ENCODE results near the gene RBMS3. TPM values are rescaled to one million over a fixed set of nuclear protein-coding genes. Genes with fewer than 3 reads are reported as not detected.

RBMS3 gene
- total RNA-seq, 1 experiment from 2014 or later: 0.42 TPM

DNA sequence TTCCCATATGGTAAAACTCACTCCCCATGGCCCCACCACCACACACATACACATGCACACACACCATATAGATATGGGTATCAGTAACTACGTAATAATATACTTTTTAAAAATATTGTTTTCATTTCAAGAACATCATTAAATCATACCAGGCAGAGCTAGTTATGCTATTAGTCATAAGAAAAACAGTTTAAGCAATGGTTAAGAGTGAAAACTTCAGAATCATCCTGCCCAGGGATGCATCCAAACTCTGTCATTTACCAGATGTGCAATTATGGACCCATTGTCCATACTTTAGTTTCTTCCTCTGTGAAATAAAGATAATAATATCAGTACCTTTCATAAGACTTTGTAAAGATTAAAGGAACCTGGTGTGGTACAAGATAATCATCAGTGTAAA is 608.3 kb downstream of the RBMS3 start:
- Histone ChIP-seq H3K4me2 (ENCODE audit: low read length) (no peak overlapping the region), H3K36me3 (ENCODE audit: control insufficient read depth in 1 of 2, insufficient read depth in 2 of 2, low read length in 2 of 2) (no peaks in the 10 kb centered on the region), H3K9ac (ENCODE audit: low read length) (no peak overlapping the region), H4K20me1 (ENCODE audit: insufficient read depth) (no peaks in the 10 kb centered on the region), H3K9me3 (ENCODE audit: control insufficient read depth in 1 of 2, insufficient read depth in 1 of 2, low read depth in 1 of 2, low read length in 2 of 2) (no peaks in the 10 kb centered on the region), H3K79me2 (ENCODE audit: insufficient read depth, low read length) (no peaks in the 10 kb centered on the region), H3K27me3 (ENCODE audit: insufficient read depth, low read length) (0 out of 2 replicates have a peak, but pooled peaks cover 4% of the 10 kb centered on the region), H3K4me3 (replicated peaks in 1 of 2; ENCODE audit: low read depth in 1 of 2, low read length in 2 of 2) (no peak overlapping the region), H3K27ac (ENCODE audit: low read depth, low read length) (no peak overlapping the region), H2AFZ (ENCODE audit: low read depth, low read length, poor library complexity, severe bottlenecking) (no peak overlapping the region), H3K4me1 (ENCODE audit: control insufficient read depth in 1 of 2, insufficient read depth in 2 of 2, low read length in 2 of 2) (no peaks in the 10 kb centered on the region), H3K9me2 (ENCODE audit: insufficient read depth) (no peaks in the 10 kb centered on the region)
- intact Hi-C loops (cut with micrococcal nuclease): no loop called here
- RAD21 ChIA-PET (ENCODE audit: low non-redundant PET in 1 of 2, low total read pairs in 2 of 2, uncharacterized antibody in 2 of 2, unreplicated experiment in 2 of 2): no interaction called here
- CTCF ChIA-PET: no interaction called here
- POLR2A ChIA-PET: no interaction called here
- DNase-seq (ENCODE audit: low read depth, low spot score) (no peak), ATAC-seq (no peak)
- TF ChIP-seq EZH2phosphoT487 (IDR thresholded peaks at IDR 0.05; ENCODE audit: borderline replicate concordance) (no peak), ELF1 (IDR thresholded peaks at IDR 0.05; ENCODE audit: borderline replicate concordance, low read depth) (no peak), POLR2A (IDR thresholded peaks at IDR 0.05; ENCODE audit: borderline replicate concordance, extremely low read depth, insufficient read depth, insufficient read length) (no peak), SIN3A (IDR thresholded peaks at IDR 0.05; ENCODE audit: low read depth) (no peak), CTCF (IDR thresholded peaks at IDR 0.05 in 2 of 3, conservative IDR thresholded peaks at IDR 0.05 in 1 of 3; ENCODE audit: borderline replicate concordance in 1 of 3, insufficient read depth in 1 of 3, low read depth in 2 of 3, low read length in 2 of 3) (no peak)
- TF ChIP-seq, protein P1, sequence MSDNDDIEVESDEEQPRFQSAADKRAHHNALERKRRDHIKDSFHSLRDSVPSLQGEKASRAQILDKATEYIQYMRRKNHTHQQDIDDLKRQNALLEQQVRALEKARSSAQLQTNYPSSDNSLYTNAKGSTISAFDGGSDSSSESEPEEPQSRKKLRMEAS (IDR thresholded peaks at IDR 0.05): no peak
- TF ChIP-seq, protein P2, sequence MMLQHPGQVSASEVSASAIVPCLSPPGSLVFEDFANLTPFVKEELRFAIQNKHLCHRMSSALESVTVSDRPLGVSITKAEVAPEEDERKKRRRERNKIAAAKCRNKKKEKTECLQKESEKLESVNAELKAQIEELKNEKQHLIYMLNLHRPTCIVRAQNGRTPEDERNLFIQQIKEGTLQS (IDR thresholded peaks at IDR 0.05): no peak
- no TSS peak for BruUV-seq (replicated peaks)

DNA sequence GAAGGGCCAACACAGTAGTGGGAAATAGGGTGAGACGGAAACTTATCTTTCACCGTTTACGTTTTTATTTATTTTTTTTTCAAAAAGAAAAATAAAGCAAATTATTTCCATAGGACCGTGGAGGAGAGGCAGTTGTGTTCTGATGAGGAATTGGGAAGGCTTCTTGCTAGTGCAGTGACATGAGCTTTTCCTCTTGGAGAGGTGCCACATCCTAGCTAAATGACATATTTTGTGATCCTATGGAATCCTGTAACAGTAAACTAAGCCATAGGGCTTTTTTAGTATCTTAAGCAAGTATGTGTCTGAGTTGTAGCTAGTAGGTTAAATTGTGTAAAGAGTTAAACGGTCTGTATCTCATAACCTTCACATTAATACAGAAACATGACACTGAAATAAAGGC is 609.9 kb downstream of the RBMS3 start:
- no peak overlapping the region for H3K9ac ChIP-seq (ENCODE audit: low read length)
- H3K27ac ChIP-seq (ENCODE audit: low read depth, low read length): no peak overlapping the region
- H3K36me3 ChIP-seq (ENCODE audit: control insufficient read depth in 1 of 2, insufficient read depth in 2 of 2, low read length in 2 of 2): no peaks in the 10 kb centered on the region
- no peaks in the 10 kb centered on the region for H3K9me3 ChIP-seq (ENCODE audit: control insufficient read depth in 1 of 2, insufficient read depth in 1 of 2, low read depth in 1 of 2, low read length in 2 of 2)
- H3K9me2 ChIP-seq (ENCODE audit: insufficient read depth): no peaks in the 10 kb centered on the region
- no TSS peak for BruUV-seq (replicated peaks)
- ChIA-PET CTCF (no interaction called here), RAD21 (ENCODE audit: low non-redundant PET in 1 of 2, low total read pairs in 2 of 2, uncharacterized antibody in 2 of 2, unreplicated experiment in 2 of 2) (no interaction called here), POLR2A (no interaction called here)
- H3K4me2 ChIP-seq (ENCODE audit: low read length): no peak overlapping the region
- H4K20me1 ChIP-seq (ENCODE audit: insufficient read depth): no peaks in the 10 kb centered on the region
- no peaks in the 10 kb centered on the region for H3K79me2 ChIP-seq (ENCODE audit: insufficient read depth, low read length)
- DNase-seq (ENCODE audit: low read depth, low spot score): no peak
- 0 out of 2 replicates have a peak, but pooled peaks cover 4% of the 10 kb centered on the region for H3K27me3 ChIP-seq (ENCODE audit: insufficient read depth, low read length)
- intact Hi-C loops (cut with micrococcal nuclease): no loop called here
- no peaks in the 10 kb centered on the region for H3K4me1 ChIP-seq (ENCODE audit: control insufficient read depth in 1 of 2, insufficient read depth in 2 of 2, low read length in 2 of 2)
- ATAC-seq: no peak
- H2AFZ ChIP-seq (ENCODE audit: low read depth, low read length, poor library complexity, severe bottlenecking): no peak overlapping the region
- no peak overlapping the region for H3K4me3 ChIP-seq (replicated peaks in 1 of 2; ENCODE audit: low read depth in 1 of 2, low read length in 2 of 2)
- TF ChIP-seq FOSL1 (IDR thresholded peaks at IDR 0.05; ENCODE audit: low read depth) (no peak), ELF1 (IDR thresholded peaks at IDR 0.05; ENCODE audit: borderline replicate concordance, low read depth) (no peak), POLR2AphosphoS5 (IDR thresholded peaks at IDR 0.05; ENCODE audit: low read depth, low read length) (no peak), RAD21 (IDR thresholded peaks at IDR 0.05; ENCODE audit: low read depth) (no peak), CEBPB (IDR thresholded peaks at IDR 0.05; ENCODE audit: low read depth) (no peak), SRF (IDR thresholded peaks at IDR 0.05; ENCODE audit: low read depth) (no peak), SIN3A (IDR thresholded peaks at IDR 0.05; ENCODE audit: low read depth) (no peak), EZH2phosphoT487 (IDR thresholded peaks at IDR 0.05; ENCODE audit: borderline replicate concordance) (no peak), YY1 (IDR thresholded peaks at IDR 0.05; ENCODE audit: extremely low read depth, insufficient replicate concordance, low read depth, low read length) (no peak)
- TF ChIP-seq, protein P3, sequence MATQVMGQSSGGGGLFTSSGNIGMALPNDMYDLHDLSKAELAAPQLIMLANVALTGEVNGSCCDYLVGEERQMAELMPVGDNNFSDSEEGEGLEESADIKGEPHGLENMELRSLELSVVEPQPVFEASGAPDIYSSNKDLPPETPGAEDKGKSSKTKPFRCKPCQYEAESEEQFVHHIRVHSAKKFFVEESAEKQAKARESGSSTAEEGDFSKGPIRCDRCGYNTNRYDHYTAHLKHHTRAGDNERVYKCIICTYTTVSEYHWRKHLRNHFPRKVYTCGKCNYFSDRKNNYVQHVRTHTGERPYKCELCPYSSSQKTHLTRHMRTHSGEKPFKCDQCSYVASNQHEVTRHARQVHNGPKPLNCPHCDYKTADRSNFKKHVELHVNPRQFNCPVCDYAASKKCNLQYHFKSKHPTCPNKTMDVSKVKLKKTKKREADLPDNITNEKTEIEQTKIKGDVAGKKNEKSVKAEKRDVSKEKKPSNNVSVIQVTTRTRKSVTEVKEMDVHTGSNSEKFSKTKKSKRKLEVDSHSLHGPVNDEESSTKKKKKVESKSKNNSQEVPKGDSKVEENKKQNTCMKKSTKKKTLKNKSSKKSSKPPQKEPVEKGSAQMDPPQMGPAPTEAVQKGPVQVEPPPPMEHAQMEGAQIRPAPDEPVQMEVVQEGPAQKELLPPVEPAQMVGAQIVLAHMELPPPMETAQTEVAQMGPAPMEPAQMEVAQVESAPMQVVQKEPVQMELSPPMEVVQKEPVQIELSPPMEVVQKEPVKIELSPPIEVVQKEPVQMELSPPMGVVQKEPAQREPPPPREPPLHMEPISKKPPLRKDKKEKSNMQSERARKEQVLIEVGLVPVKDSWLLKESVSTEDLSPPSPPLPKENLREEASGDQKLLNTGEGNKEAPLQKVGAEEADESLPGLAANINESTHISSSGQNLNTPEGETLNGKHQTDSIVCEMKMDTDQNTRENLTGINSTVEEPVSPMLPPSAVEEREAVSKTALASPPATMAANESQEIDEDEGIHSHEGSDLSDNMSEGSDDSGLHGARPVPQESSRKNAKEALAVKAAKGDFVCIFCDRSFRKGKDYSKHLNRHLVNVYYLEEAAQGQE (IDR thresholded peaks at IDR 0.05; ENCODE audit: low read depth): no peak
- TF ChIP-seq, protein P1 (IDR thresholded peaks at IDR 0.05): no peak

Data from HCT116 (cell line).